ENCODE data around the gene TMEM120B. TPM values are rescaled to one million over a fixed set of nuclear protein-coding genes. Genes with fewer than 3 reads are reported as not detected.

Gene TMEM120B
- total RNA-seq, 2 experiments from 2014 or later, result 7.6 to 8.2 TPM

Other genes with a start within 250 kb of the TMEM120B start
- 10 to 100 TPM; 76.1 to 76.6 TPM for gene KDM2B, start 131.7 kb upstream of the TMEM120B start, total RNA-seq
- gene ORAI1, start 86.2 kb upstream of the TMEM120B start, total RNA-seq, result 10 to 100 TPM; 67.4 to 69.6 TPM
- under 1 TPM; 0.26 to 0.37 TPM for gene MORN3, start 43.1 kb upstream of the TMEM120B start, total RNA-seq
- gene RHOF, start 80.9 kb downstream of the TMEM120B start, total RNA-seq, result 100 to 1,000 TPM; 145 to 154 TPM
- 10 to 100 TPM; 30.0 to 30.9 TPM for gene SETD1B, start 91.3 kb downstream of the TMEM120B start, total RNA-seq
- not detected for gene HPD, start 146.1 kb downstream of the TMEM120B start, total RNA-seq
- gene PSMD9, start 176.0 kb downstream of the TMEM120B start, total RNA-seq, result 10 to 100 TPM; 62.3 to 70.6 TPM
- gene CFAP251, start 205.8 kb downstream of the TMEM120B start, total RNA-seq, result under 1 TPM; 0.70 to 0.82 TPM